ENCODE measurements around the gene EIF4H.
"Not testable (repeated sequence)": the region's sequence is repeated elsewhere in the genome, so short reads cannot be mapped to it uniquely, and the experiment has no call there.

Gene EIF4H

GRCh38 chr7:74217455-74218342 lies 43.5 kb downstream of the EIF4H start:
- Histone ChIP-seq H3K4me3 (no peak overlapping the region), H3K9me3 (no peaks in the 10 kb centered on the region), H3K36me3 (replicated peaks) (no peaks in the 10 kb centered on the region), H3K4me1 (no peaks in the 10 kb centered on the region), H3K27me3 (ENCODE audit: low read depth) (no peaks in the 10 kb centered on the region)
- in situ Hi-C loops (cut with MboI; ENCODE audit: low sequenced_read_pairs): no loop called here
- DNase-seq (ENCODE audit: low spot score in 2 of 2): no peak

- DNase-seq (ENCODE audit: low spot score in 2 of 2): no peak
- H3K4me3 ChIP-seq: no peak overlapping the region
- no peaks in the 10 kb centered on the region for H3K27me3 ChIP-seq (ENCODE audit: low read depth)
- H3K4me1 ChIP-seq: no peaks in the 10 kb centered on the region
- no peaks in the 10 kb centered on the region for H3K36me3 ChIP-seq (replicated peaks)
- in situ Hi-C loops (cut with MboI; ENCODE audit: low sequenced_read_pairs): no loop called here
- H3K9me3 ChIP-seq: no peaks in the 10 kb centered on the region
Observed at GRCh38 chr7:74218343-74218698, 44.2 kb downstream of the EIF4H start.

GRCh38 chr7:74219416-74219815 lies 45.3 kb downstream of the EIF4H start:
- Histone ChIP-seq H3K36me3 (replicated peaks) (no peaks in the 10 kb centered on the region), H3K4me3 (no peak overlapping the region), H3K9me3 (no peaks in the 10 kb centered on the region), H3K4me1 (no peaks in the 10 kb centered on the region), H3K27me3 (ENCODE audit: low read depth) (no peaks in the 10 kb centered on the region)
- DNase-seq (ENCODE audit: low spot score in 2 of 2): no peak
- in situ Hi-C loops (cut with MboI; ENCODE audit: low sequenced_read_pairs): no loop called here

DNA sequence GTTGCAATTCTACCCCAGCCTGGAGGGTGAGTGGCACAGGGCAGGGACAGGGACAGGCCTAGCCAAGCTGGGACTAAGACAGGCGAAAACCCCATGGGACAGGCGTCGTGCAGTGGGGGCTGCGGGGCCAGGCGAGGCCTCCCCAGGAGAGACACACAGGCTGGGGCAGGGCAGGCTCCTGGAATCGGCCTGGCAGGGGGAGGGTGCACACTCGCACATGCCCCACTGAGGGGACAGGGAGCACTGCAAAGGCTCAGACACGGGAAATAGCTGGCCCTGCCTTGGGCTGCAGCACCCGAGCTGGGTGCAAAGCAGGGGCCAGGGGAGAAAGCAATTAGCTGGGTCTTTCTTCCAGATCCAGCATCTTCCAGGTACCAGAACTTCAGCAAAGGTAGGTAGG lies 46.1 kb downstream of the EIF4H start:
- in situ Hi-C loops (cut with MboI; ENCODE audit: low sequenced_read_pairs): no loop called here
- Histone ChIP-seq H3K36me3 (replicated peaks) (no peaks in the 10 kb centered on the region; the same call in 1 of the 2 replicates), H3K9me3 (no peaks in the 10 kb centered on the region), H3K4me1 (no peaks in the 10 kb centered on the region), H3K27me3 (ENCODE audit: low read depth) (no peaks in the 10 kb centered on the region), H3K4me3 (no peak overlapping the region)
- no peak for DNase-seq (ENCODE audit: low spot score in 2 of 2)

- Histone ChIP-seq H3K4me1 (no peaks in the 10 kb centered on the region), H3K27me3 (ENCODE audit: low read depth) (no peaks in the 10 kb centered on the region), H3K36me3 (replicated peaks) (peaks cover 6% of the 10 kb centered on the region), H3K4me3 (no peak overlapping the region), H3K9me3 (no peaks in the 10 kb centered on the region)
- no peak for DNase-seq (ENCODE audit: low spot score in 2 of 2)
- in situ Hi-C loops (cut with MboI; ENCODE audit: low sequenced_read_pairs): no loop called here
Observed at GRCh38 chr7:74221713-74222112, 47.6 kb downstream of the EIF4H start.

DNA sequence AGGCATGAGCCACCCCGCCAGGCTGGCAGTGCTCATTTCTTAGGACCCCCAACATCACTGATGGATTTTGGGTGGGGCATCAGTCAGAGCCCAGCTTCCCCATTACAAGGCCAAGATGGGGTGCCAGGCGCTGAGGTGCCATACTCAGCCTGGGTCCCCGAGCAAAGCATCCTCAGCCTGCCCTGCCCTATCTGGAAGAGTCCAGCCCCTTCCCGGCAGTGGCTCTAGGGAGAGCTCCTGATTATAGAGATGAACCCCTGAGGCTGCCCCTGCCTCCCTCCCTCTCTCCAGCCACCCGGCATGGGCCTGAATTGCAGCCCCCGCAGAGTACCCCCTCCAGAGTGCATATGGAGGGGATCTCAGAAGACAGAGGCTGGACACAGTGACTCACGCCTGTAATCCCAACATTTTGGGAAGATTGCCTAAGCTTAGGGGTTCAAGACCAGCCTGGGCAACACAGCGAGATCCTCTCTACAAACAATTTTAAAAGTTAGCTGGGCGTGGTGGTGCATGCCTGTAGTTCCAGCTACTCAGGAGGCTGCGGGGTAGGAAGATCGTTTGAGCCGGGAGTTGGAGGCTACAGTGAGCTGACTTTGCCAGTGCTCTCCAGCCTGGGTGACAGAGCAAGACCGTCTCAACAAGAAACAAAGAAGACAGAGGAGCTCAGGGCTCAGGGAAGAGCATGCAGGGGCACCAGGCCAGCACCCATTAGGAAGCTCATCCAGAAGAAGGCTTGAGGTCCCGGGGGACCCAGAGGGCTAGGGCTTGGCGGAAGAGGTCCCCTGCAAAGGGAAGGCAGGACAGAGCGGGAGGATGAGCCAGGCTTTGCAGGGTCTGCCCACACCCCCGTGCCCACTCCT lies 48.9 kb downstream of the EIF4H start:
- H3K9me3 ChIP-seq: no peaks in the 10 kb centered on the region
- peaks cover 14% of the 10 kb centered on the region for H3K36me3 ChIP-seq (replicated peaks)
- H3K27me3 ChIP-seq (ENCODE audit: low read depth): no peaks in the 10 kb centered on the region
- no peaks in the 10 kb centered on the region for H3K4me1 ChIP-seq
- no peak overlapping the region for H3K4me3 ChIP-seq
- DNase-seq (ENCODE audit: low spot score in 2 of 2): no peak
- in situ Hi-C loops (cut with MboI; ENCODE audit: low sequenced_read_pairs): no loop called here

DNA sequence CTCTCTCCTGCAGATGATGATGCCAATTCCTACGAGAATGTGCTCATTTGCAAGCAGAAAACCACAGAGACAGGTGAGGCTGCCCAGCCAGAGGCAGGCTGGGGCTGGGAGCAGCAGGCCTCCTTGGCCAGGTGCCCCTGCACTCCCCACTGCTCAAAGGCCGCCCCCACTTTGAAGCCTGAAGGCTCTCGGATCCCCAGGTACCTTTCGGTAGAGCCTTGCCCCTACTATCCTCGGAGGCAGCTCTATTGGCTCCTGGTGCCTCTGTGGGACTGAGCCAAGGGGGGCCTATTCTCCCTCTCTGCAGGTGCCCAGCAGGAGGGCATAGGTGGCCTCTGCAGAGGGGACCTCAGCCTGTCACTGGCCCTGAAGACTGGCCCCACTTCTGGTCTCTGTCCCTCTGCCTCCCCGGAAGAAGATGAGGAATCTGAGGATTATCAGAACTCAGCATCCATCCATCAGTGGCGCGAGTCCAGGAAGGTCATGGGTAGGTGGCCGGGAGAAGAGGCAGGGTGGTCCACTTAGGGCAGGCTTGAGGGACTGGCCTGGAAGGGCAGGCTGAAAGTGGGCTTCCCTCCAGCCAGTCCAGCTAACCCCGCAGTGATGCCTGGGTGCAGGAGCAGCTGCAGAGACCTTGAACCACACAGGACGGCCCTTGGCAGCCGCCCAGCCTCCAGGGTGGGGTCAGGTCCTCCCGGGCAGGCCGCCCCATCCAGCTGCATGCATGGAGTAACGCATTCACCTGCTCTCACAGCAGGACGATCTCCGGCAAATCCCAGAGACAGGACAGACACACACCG lies 49.8 kb downstream of the EIF4H start:
- no peaks in the 10 kb centered on the region for H3K27me3 ChIP-seq (ENCODE audit: low read depth)
- H3K4me3 ChIP-seq: no peak overlapping the region
- H3K4me1 ChIP-seq: no peaks in the 10 kb centered on the region
- in situ Hi-C loops (cut with MboI; ENCODE audit: low sequenced_read_pairs): no loop called here
- DNase-seq (ENCODE audit: low spot score in 2 of 2): no peak
- peaks cover 15% of the 10 kb centered on the region for H3K36me3 ChIP-seq (replicated peaks)
- H3K9me3 ChIP-seq: no peaks in the 10 kb centered on the region

DNA sequence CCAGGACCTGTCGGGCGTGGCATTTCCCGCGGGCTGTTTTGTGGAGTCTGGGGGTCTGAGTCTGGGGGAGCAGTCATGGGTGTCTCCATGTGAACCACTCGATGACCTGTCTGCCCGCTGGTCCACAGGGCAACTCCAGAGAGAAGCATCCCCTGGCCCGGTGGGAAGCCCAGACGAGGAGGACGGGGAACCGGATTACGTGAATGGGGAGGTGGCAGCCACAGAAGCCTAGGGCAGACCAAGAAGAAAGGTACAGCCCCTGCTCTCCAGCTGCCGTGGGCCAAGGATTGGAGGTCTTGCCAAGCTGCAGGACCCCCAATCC lies 50.3 kb downstream of the EIF4H start:
- no peaks in the 10 kb centered on the region for H3K9me3 ChIP-seq
- no peaks in the 10 kb centered on the region for H3K27me3 ChIP-seq (ENCODE audit: low read depth)
- H3K4me1 ChIP-seq: no peaks in the 10 kb centered on the region
- H3K36me3 ChIP-seq (replicated peaks): peaks cover 21% of the 10 kb centered on the region
- DNase-seq (ENCODE audit: low spot score in 2 of 2): no peak
- no peak overlapping the region for H3K4me3 ChIP-seq
- in situ Hi-C loops (cut with MboI; ENCODE audit: low sequenced_read_pairs): no loop called here

DNA sequence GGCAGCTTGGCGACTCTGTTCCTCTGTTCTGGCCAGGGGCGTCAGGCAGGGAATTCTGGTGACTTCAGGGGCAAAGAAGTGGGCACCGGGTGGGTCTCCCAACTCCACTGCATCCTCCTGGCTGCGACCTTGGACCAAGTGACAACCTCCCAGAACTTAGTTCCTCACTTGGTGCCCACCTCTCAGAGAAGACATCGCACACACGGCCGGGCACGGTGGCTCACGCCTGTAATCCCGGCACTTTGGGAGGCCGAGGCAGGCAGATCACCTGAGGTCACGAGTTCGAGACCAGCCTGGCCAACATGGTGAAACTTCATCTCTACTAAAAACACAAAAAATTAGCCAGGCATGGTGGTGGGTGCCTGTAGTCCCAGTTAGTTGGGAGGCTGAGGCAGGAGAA lies 50.8 kb downstream of the EIF4H start:
- in situ Hi-C loops (cut with MboI; ENCODE audit: low sequenced_read_pairs); DNase-seq (ENCODE audit: low spot score in 2 of 2); H3K4me1 ChIP-seq; H3K27me3 ChIP-seq (ENCODE audit: low read depth); H3K4me3 ChIP-seq; H3K9me3 ChIP-seq: not testable (repeated sequence)
- H3K36me3 ChIP-seq (replicated peaks): peaks cover 25% of the 10 kb centered on the region

DNA sequence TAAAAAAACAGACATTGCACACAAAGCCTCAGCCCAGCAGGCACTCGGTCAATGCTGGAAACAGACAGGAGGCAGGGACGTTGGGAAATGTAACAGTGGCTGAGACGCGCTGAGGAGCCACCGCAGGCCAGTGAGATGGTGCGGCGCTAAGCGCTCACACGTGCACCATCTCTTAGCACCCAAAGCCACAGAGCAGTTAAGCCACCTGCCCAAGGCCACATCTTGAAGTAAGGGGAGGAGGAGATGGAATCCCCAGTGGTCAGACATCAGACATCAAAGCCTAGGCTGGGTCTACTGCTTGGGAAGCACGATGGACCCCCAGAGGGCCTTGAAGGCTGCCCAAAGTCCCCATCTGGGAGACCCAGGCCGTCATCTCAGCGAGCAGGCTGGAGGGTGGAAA lies 51.2 kb downstream of the EIF4H start:
- H3K4me1 ChIP-seq: no peaks in the 10 kb centered on the region
- H3K27me3 ChIP-seq (ENCODE audit: low read depth): no peaks in the 10 kb centered on the region
- no peaks in the 10 kb centered on the region for H3K9me3 ChIP-seq
- no peak for DNase-seq (ENCODE audit: low spot score in 2 of 2)
- no peak overlapping the region for H3K4me3 ChIP-seq
- in situ Hi-C loops (cut with MboI; ENCODE audit: low sequenced_read_pairs): no loop called here
- peaks cover 30% of the 10 kb centered on the region for H3K36me3 ChIP-seq (replicated peaks)

GRCh38 chr7:74226633-74227032 lies 52.5 kb downstream of the EIF4H start:
- Histone ChIP-seq H3K27me3 (ENCODE audit: low read depth) (no peaks in the 10 kb centered on the region), H3K9me3 (no peaks in the 10 kb centered on the region), H3K4me1 (no peaks in the 10 kb centered on the region), H3K36me3 (replicated peaks) (peaks cover 42% of the 10 kb centered on the region), H3K4me3 (no peak overlapping the region)
- DNase-seq (ENCODE audit: low spot score in 2 of 2): no peak
- in situ Hi-C loops (cut with MboI; ENCODE audit: low sequenced_read_pairs): no loop called here

- no peaks in the 10 kb centered on the region for H3K27me3 ChIP-seq (ENCODE audit: low read depth)
- in situ Hi-C loops (cut with MboI; ENCODE audit: low sequenced_read_pairs): no loop called here
- no peak overlapping the region for H3K4me3 ChIP-seq
- peaks cover 67% of the 10 kb centered on the region for H3K36me3 ChIP-seq (replicated peaks)
- no peaks in the 10 kb centered on the region for H3K9me3 ChIP-seq
- H3K4me1 ChIP-seq: no peaks in the 10 kb centered on the region
- DNase-seq (ENCODE audit: low spot score in 2 of 2): no peak
Observed at GRCh38 chr7:74228951-74229900, 55.1 kb downstream of the EIF4H start.

All from HAP-1 (cell line).